ENCODE data around the gene HNRNPM.

HNRNPM gene

DNA sequence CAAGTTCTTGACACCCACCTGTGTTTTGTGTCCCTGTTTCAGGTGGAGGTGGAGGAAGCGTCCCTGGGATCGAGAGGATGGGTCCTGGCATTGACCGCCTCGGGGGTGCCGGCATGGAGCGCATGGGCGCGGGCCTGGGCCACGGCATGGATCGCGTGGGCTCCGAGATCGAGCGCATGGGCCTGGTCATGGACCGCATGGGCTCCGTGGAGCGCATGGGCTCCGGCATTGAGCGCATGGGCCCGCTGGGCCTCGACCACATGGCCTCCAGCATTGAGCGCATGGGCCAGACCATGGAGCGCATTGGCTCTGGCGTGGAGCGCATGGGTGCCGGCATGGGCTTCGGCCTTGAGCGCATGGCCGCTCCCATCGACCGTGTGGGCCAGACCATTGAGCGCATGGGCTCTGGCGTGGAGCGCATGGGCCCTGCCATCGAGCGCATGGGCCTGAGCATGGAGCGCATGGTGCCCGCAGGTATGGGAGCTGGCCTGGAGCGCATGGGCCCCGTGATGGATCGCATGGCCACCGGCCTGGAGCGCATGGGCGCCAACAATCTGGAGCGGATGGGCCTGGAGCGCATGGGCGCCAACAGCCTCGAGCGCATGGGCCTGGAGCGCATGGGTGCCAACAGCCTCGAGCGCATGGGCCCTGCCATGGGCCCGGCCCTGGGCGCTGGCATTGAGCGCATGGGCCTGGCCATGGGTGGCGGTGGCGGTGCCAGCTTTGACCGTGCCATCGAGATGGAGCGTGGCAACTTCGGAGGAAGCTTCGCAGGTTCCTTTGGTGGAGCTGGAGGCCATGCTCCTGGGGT is 41.0 kb downstream of the HNRNPM start:
- Histone ChIP-seq H3K36me3 (ENCODE audit: insufficient read depth, low read length) (peaks cover 98% of the 10 kb centered on the region), H3K4me1 (ENCODE audit: insufficient read depth, low read length, poor library complexity, severe bottlenecking) (peaks cover 18% of the 10 kb centered on the region), H3K4me2 (ENCODE audit: low read depth, low read length, poor library complexity, severe bottlenecking) (no peak overlapping the region), H3F3A (ENCODE audit: low read depth) (0 out of 2 replicates have a peak, but pooled peaks cover 6% of the 10 kb centered on the region), H3K9ac (ENCODE audit: low read depth, low read length, poor library complexity, severe bottlenecking) (no peak overlapping the region), H3K27me3 (ENCODE audit: insufficient read depth, low read length, poor library complexity, severe bottlenecking) (no peaks in the 10 kb centered on the region), H3K79me2 (ENCODE audit: insufficient read depth, low read length) (peaks cover 55% of the 10 kb centered on the region), H3K9me2 (replicated peaks; ENCODE audit: low read depth, low read length) (no peaks in the 10 kb centered on the region), H2AFZ (ENCODE audit: low read length) (no peak overlapping the region), H4K20me1 (ENCODE audit: insufficient read depth, low read length, poor library complexity, severe bottlenecking) (peaks cover 69% of the 10 kb centered on the region), H3K4me3 (ENCODE audit: low read length, poor library complexity, severe bottlenecking) (no peak overlapping the region), H3K9me3 (ENCODE audit: insufficient read depth, low read depth, low read length) (no peaks in the 10 kb centered on the region)
- TF ChIP-seq EZH2phosphoT487 (IDR thresholded peaks at IDR 0.05; ENCODE audit: borderline replicate concordance) = no peak
- TF ChIP-seq, protein P1, sequence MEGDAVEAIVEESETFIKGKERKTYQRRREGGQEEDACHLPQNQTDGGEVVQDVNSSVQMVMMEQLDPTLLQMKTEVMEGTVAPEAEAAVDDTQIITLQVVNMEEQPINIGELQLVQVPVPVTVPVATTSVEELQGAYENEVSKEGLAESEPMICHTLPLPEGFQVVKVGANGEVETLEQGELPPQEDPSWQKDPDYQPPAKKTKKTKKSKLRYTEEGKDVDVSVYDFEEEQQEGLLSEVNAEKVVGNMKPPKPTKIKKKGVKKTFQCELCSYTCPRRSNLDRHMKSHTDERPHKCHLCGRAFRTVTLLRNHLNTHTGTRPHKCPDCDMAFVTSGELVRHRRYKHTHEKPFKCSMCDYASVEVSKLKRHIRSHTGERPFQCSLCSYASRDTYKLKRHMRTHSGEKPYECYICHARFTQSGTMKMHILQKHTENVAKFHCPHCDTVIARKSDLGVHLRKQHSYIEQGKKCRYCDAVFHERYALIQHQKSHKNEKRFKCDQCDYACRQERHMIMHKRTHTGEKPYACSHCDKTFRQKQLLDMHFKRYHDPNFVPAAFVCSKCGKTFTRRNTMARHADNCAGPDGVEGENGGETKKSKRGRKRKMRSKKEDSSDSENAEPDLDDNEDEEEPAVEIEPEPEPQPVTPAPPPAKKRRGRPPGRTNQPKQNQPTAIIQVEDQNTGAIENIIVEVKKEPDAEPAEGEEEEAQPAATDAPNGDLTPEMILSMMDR (conservative IDR thresholded peaks at IDR 0.05; ENCODE audit: low read length) = no peak

DNA sequence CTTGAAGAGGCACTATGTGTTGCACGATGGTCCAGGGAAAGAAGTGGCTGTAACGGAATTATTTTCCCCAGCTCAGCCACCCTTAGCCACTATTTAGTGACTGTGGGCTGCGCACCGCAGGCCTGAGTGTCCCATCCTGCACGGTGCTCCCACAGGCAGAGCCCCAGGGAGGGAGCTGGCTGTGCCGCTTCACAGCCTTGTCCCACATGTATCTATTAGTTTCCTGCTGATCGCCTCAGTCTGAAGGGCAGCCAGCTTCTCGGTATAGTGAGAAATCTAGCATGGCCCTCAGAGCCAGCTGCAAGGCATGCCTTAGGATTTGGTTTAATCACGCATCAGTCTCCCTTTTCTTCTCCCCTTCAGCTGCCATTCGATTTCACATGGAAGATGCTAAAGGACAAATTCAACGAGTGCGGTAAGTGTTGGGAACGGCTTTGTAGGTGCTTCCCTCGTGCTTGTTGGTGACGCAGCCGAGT is 41.9 kb downstream of the HNRNPM start:
- no peaks in the 10 kb centered on the region for H3K9me3 ChIP-seq (ENCODE audit: insufficient read depth, low read depth, low read length)
- H3K4me1 ChIP-seq (ENCODE audit: insufficient read depth, low read length, poor library complexity, severe bottlenecking) = peaks cover 18% of the 10 kb centered on the region
- H3K4me3 ChIP-seq (ENCODE audit: low read length, poor library complexity, severe bottlenecking) = peak overlapping the region; percentile 19
- peaks cover 60% of the 10 kb centered on the region for H4K20me1 ChIP-seq (ENCODE audit: insufficient read depth, low read length, poor library complexity, severe bottlenecking)
- H3K36me3 ChIP-seq (ENCODE audit: insufficient read depth, low read length) = peaks cover 94% of the 10 kb centered on the region
- H3K9ac ChIP-seq (ENCODE audit: low read depth, low read length, poor library complexity, severe bottlenecking) = no peak overlapping the region
- H2AFZ ChIP-seq (ENCODE audit: low read length) = no peak overlapping the region
- no peaks in the 10 kb centered on the region for H3K9me2 ChIP-seq (replicated peaks; ENCODE audit: low read depth, low read length)
- peaks cover 46% of the 10 kb centered on the region for H3K79me2 ChIP-seq (ENCODE audit: insufficient read depth, low read length)
- H3K27me3 ChIP-seq (ENCODE audit: insufficient read depth, low read length, poor library complexity, severe bottlenecking) = no peaks in the 10 kb centered on the region
- H3F3A ChIP-seq (ENCODE audit: low read depth) = 0 out of 2 replicates have a peak, but pooled peaks cover 6% of the 10 kb centered on the region
- TF ChIP-seq, protein P1 (conservative IDR thresholded peaks at IDR 0.05; ENCODE audit: low read length) = no peak
- no peak for TF ChIP-seq EZH2phosphoT487 (IDR thresholded peaks at IDR 0.05; ENCODE audit: borderline replicate concordance)
- peak overlapping the region; percentile 51 for H3K4me2 ChIP-seq (ENCODE audit: low read depth, low read length, poor library complexity, severe bottlenecking)

DNA sequence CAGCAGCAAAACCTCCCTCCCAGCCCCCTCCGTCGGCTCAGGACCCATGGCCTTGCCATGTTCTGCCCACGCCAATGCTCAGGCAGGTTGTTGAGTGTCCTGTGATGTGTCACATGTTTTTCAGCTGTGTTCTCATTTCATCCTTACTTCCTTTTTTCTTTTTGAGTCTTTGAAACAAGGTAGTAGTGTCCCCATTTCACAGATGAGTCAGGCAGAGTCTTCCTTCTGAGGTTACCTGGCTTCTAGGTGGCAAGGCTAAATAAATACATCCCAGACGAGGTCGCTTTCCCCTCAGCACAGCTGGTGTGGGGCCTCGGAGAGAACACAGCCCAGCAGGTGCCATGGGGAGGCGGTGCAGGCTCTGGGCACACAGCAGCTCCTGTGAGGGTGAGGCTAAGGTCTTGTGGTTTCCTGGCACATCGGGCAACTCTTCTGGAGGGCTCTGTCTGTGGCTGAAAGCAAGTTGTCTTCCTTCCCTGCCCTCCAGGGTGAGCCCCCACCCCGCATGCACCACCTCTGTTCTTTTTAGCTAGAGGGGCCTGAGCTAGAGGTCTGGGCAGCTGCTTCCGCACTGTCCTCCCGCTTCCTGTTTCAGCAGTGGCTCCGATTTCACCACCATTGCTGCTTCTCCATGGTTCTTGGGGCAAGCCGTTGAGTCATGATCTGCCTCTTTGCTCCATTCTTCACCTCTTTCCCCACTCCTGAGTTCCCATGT is 42.5 kb downstream of the HNRNPM start:
- Histone ChIP-seq H3K27me3 (ENCODE audit: insufficient read depth, low read length, poor library complexity, severe bottlenecking) (no peaks in the 10 kb centered on the region), H4K20me1 (ENCODE audit: insufficient read depth, low read length, poor library complexity, severe bottlenecking) (peaks cover 54% of the 10 kb centered on the region), H3K9me3 (ENCODE audit: insufficient read depth, low read depth, low read length) (no peaks in the 10 kb centered on the region), H2AFZ (ENCODE audit: low read length) (no peak overlapping the region), H3K9me2 (replicated peaks; ENCODE audit: low read depth, low read length) (no peaks in the 10 kb centered on the region), H3K36me3 (ENCODE audit: insufficient read depth, low read length) (peaks cover 89% of the 10 kb centered on the region), H3K4me2 (ENCODE audit: low read depth, low read length, poor library complexity, severe bottlenecking) (peak overlapping the region; percentile 51), H3F3A (ENCODE audit: low read depth) (0 out of 2 replicates have a peak, but pooled peaks cover 6% of the 10 kb centered on the region), H3K4me1 (ENCODE audit: insufficient read depth, low read length, poor library complexity, severe bottlenecking) (peaks cover 18% of the 10 kb centered on the region), H3K4me3 (ENCODE audit: low read length, poor library complexity, severe bottlenecking) (peak overlapping the region; percentile 32), H3K9ac (ENCODE audit: low read depth, low read length, poor library complexity, severe bottlenecking) (peak overlapping the region; percentile 34), H3K79me2 (ENCODE audit: insufficient read depth, low read length) (peaks cover 40% of the 10 kb centered on the region)
- no peak for TF ChIP-seq EZH2phosphoT487 (IDR thresholded peaks at IDR 0.05; ENCODE audit: borderline replicate concordance)
- TF ChIP-seq, protein P1 (conservative IDR thresholded peaks at IDR 0.05; ENCODE audit: low read length) = peak; percentile 68
